GM12878 (cell line): ENCODE results near the gene RASGRF1. TPM values are rescaled to one million over a fixed set of nuclear protein-coding genes. Genes with fewer than 3 reads are reported as not detected.

ENCODE experiments used
- ATAC-seq: fragments of 200-7000 bp; cut with Tn5 transposase; 3 replicates; pipeline ENCODE4 v1.9.1; 2020; ENCODE audit warnings: mild to moderate bottlenecking, moderate library complexity
- BruUV-seq: library from RNA; stranded (reverse); fragments of 400-500 nt; replicated peaks from 2 replicates; lab custom pipeline; 2021; lab: Mats Ljungman, UMichigan
- CTCF ChIA-PET: fragments of 300-600 bp; sonication (Branson Sonifier 250); formaldehyde crosslinking; extraction: SDS; loops from one replicate; lab custom pipeline; 2021; ENCODE audit warnings: inconsistent platforms; lab: Yijun Ruan, JAX
- POLR2A ChIA-PET: fragments of 350-600 bp; formaldehyde crosslinking; extraction: SDS; loops from one replicate; lab custom pipeline; 2021; ENCODE audit warnings: inconsistent platforms; lab: Charles Lee
- RAD21 ChIA-PET: fragments of 300-600 bp; sonication (Branson Sonifier 250); formaldehyde crosslinking; loops from one replicate; lab custom pipeline; 2023; ENCODE audit warnings: antibody characterized with exemption; ENCODE audit not compliant: unreplicated experiment; lab: Charles Lee
- SMC1A ChIA-PET: fragments of 300-600 bp; sonication (Branson Sonifier 250); formaldehyde crosslinking; loops from one replicate; lab custom pipeline; 2023; ENCODE audit not compliant: unreplicated experiment, uncharacterized antibody; lab: Charles Lee
- DNase-seq: peaks from one replicate; pipeline ENCODE4 v3.0.0-alpha.2; 2011; ENCODE audit warnings: low read depth, low spot score
- FAIRE-seq: peaks from 3 replicates; lab custom pipeline; 2011; peaks lifted over from hg19 to GRCh38; lab: Jason Lieb, UNC
- H2AFZ ChIP-seq: 2 replicates; pipeline ENCODE4 v1.6.0; 2011; ENCODE audit warnings: low read depth, low read length, control low read depth; ENCODE audit not compliant: control insufficient read depth
- H3K27ac ChIP-seq: 2 replicates; pipeline ENCODE4 v1.5.1; 2011; ENCODE audit warnings: control low read depth; ENCODE audit not compliant: control insufficient read depth, insufficient read depth
- H3K27me3 ChIP-seq, 2 experiments: replicated peaks in 1 of 2; 2 replicates each; pipeline versions ENCODE4 v1.6.0 to v1.6.1; 2011; ENCODE audit warnings: low read length in 1 of 2; ENCODE audit not compliant: control insufficient read depth in 2 of 2, insufficient read depth in 2 of 2
- H3K36me3 ChIP-seq, 2 experiments: 2 replicates each; pipeline ENCODE4 v1.5.1; 2011; ENCODE audit warnings: low read length in 1 of 2; ENCODE audit not compliant: control insufficient read depth in 2 of 2, insufficient read depth in 2 of 2
- H3K4me1 ChIP-seq: 2 replicates; pipeline ENCODE4 v1.6.1; 2011; ENCODE audit warnings: mild to moderate bottlenecking, low read length, moderate library complexity, mixed read lengths; ENCODE audit not compliant: control insufficient read depth, insufficient read depth
- H3K4me2 ChIP-seq: 2 replicates; pipeline ENCODE4 v1.6.0; 2011; ENCODE audit warnings: control low read depth; ENCODE audit not compliant: control insufficient read depth, insufficient read depth
- H3K4me3 ChIP-seq: fragments of 200-600 bp; sonication (generic); 2 replicates; pipeline ENCODE4 v1.5.1; 2016
- H3K79me2 ChIP-seq: 2 replicates; pipeline ENCODE4 v1.6.0; 2011; ENCODE audit warnings: low read length; ENCODE audit not compliant: control insufficient read depth, insufficient read depth
- H3K9ac ChIP-seq: 2 replicates; pipeline ENCODE4 v1.8.0; 2011; ENCODE audit warnings: low read length, control low read depth, mixed read lengths; ENCODE audit not compliant: control insufficient read depth, insufficient read depth
- H3K9me3 ChIP-seq: replicated peaks from 3 replicates; pipeline ENCODE4 v1.5.1; 2011; ENCODE audit warnings: mild to moderate bottlenecking, low read length; ENCODE audit not compliant: control insufficient read depth, insufficient read depth
- H4K20me1 ChIP-seq: 2 replicates; pipeline ENCODE4 v1.6.0; 2011; ENCODE audit not compliant: control insufficient read depth, insufficient read depth
- CEBPB ChIP-seq, 2 experiments: fragments of 150-350 bp in 1 of 2; IDR thresholded peaks; 2 replicates each; pipeline ENCODE4 v1.6.1; 2012 to 2014; ENCODE audit warnings: low read depth in 2 of 2, low read length in 2 of 2, borderline replicate concordance in 1 of 2, inconsistent platforms in 1 of 2
- CHD4 ChIP-seq: fragments of 200-600 bp; sonication (generic); IDR thresholded peaks from 2 replicates; pipeline ENCODE4 v1.6.1; 2016; ENCODE audit warnings: mild to moderate bottlenecking
- EZH2 ChIP-seq: IDR thresholded peaks from 2 replicates; pipeline ENCODE4 v1.6.1; 2012; ENCODE audit warnings: low read depth, mild to moderate bottlenecking, control low read depth, inconsistent platforms, low read length, borderline replicate concordance; ENCODE audit not compliant: control insufficient read depth
- SIN3A ChIP-seq: IDR thresholded peaks from 2 replicates; pipeline ENCODE4 v1.6.1; 2012; ENCODE audit warnings: low read depth, low read length, improper control_type of control experiment
- SRF ChIP-seq, 2 experiments: IDR thresholded peaks; 2 replicates each; pipeline ENCODE4 v1.6.1; 2011; ENCODE audit warnings: low read depth in 2 of 2, low read length in 2 of 2, mild to moderate bottlenecking in 1 of 2, moderate library complexity in 1 of 2
- TARDBP ChIP-seq: IDR thresholded peaks from 2 replicates; pipeline ENCODE4 v1.6.1; 2016; ENCODE audit warnings: borderline replicate concordance
- WGBS: methylation state at CpG from one replicate; pipeline ENCODE4 v1.1.6; 2016; ENCODE audit warnings: low lambda C conversion rate; ENCODE audit not compliant: insufficient replicate concordance, insufficient coverage; ENCODE audit errors: missing lambda C conversion rate; 5-methylcytosine and 5-hydroxymethylcytosine counted together
- in situ Hi-C: fragments of 300-500 bp; cut with MboI; formaldehyde crosslinking; loops from 9 replicates; pipeline ENCODE4 v1.14.3; 2018; ENCODE audit warnings: mixed read lengths
- intact Hi-C: fragments of 100-400 bp; cut with micrococcal nuclease; formaldehyde crosslinking; loops from one replicate; pipeline ENCODE4 v1.14.2; 2022; ENCODE audit not compliant: unreplicated experiment
- polyA plus RNA-seq, 11 experiments: library from polyadenylated mRNA; depleted of rRNA in 4 of 11; unstranded in 6 of 11; stranded (reverse) in 5 of 11; fragments of >200 nt; fragmentation: Nextera tagmentation in 4 of 11; fragmentation: Illumina TruSeq in 1 of 11; extraction: Ambion mirVana in 4 of 11; extraction: Trizol in 1 of 11; gene quantifications; 1 replicate in 1 of 11; 2 replicates in 10 of 11; pipeline versions ENCODE4 v1.2.1 to v1.2.3, GENCODE V29; 2011 to 2016; ENCODE audit warnings: inconsistent platforms in 2 of 11, missing spikeins in 2 of 11, low read depth in 1 of 11
- total RNA-seq, 4 experiments: library from RNA; depleted of rRNA in 3 of 4; stranded (reverse); fragments of >200 nt in 3 of 4; fragmentation: Illumina TruSeq in 1 of 4; extraction: Trizol in 1 of 4; gene quantifications; 2 replicates each; pipeline versions ENCODE4 v1.2.1 to v1.2.3, GENCODE V29; 2013 to 2021
- TF ChIP-seq, protein P1 (sequence below): fragments of 450-650 bp; IDR thresholded peaks from 2 replicates; pipeline ENCODE4 v1.6.1; 2017; ENCODE audit warnings: borderline replicate concordance

RASGRF1 gene
- total and polyA plus RNA-seq, 10 of the 15 experiments (the other 5 are each of a cell fraction or from before 2014, with no cell fraction given): 0.20 to 1.9 (median 0.86) TPM

- CTCF ChIA-PET: no interaction called here
- FAIRE-seq (no peak), DNase-seq (no peak)
- H4K20me1 ChIP-seq: no peaks in the 10 kb centered on the region
- no peaks in the 10 kb centered on the region for H3K9me3 ChIP-seq
- TF ChIP-seq CEBPB (IDR thresholded peaks at IDR 0.05; ENCODE audit: borderline replicate concordance in 1 of 2, low read depth in 2 of 2, low read length in 2 of 2): no peak
- TF ChIP-seq SRF (IDR thresholded peaks at IDR 0.05; ENCODE audit: low read depth in 2 of 2, low read length in 2 of 2): no peak
- TF ChIP-seq, all 136 proteins: peak for 0
- Histone ChIP-seq H3K9ac (no peak overlapping the region), H3K27ac (no peak overlapping the region), H2AFZ (no peak overlapping the region), H3K79me2 (no peaks in the 10 kb centered on the region), H3K4me3 (no peak overlapping the region), H3K4me2 (no peak overlapping the region), H3K4me1 (no peaks in the 10 kb centered on the region; the same call in 1 of the 2 replicates), H3K36me3 (peaks cover 12 to 24% of the 10 kb centered on the region in 2 experiments), H3K27me3 (no peaks in the 10 kb centered on the region)
- SMC1A ChIA-PET: no interaction called here
- POLR2A ChIA-PET: interaction anchor here (0.7 kb wide), 1 partner anchor 20 kb away, joined by 11 read pairs; no protein-coding TSS in a partner anchor
- ATAC-seq: no peak
- WGBS: 100% methylated on average over 1 of the region's 4 CpGs
- intact Hi-C loops (no loop called here), in situ Hi-C loops (no loop called here)
- RAD21 ChIA-PET: interaction anchor here (0.7 kb wide), 1 partner anchor 459 kb away, joined by 4 read pairs; no protein-coding TSS in a partner anchor
- no TSS peak for BruUV-seq
Observed at GRCh38 chr15:78917888-78918287, 172.7 kb downstream of the RASGRF1 start.

DNA sequence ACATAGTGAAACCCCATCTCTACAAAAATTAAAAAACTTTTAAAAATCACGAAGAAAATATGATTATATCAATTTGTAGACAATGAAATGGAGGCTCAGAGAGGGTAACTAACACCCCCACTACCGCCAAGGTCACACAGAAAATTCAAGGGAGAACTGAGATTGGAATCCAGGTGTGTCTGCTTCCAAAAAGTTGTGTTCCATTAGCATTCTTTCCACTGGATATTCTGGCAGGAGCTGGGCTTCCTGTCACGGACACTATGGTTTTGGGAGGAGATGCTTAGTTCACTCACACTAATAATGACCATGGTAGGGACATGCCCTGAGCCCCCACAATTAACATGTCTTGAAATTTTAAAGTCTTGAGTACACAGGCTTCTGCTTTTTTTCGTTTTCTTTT is 174.5 kb downstream of the RASGRF1 start:
- 85% methylated on average over 4 of the region's 4 CpGs for WGBS
- Histone ChIP-seq H3K79me2 (no peaks in the 10 kb centered on the region), H3K4me1 (no peaks in the 10 kb centered on the region), H3K9me3 (no peaks in the 10 kb centered on the region), H3K4me3 (no peak overlapping the region), H4K20me1 (no peaks in the 10 kb centered on the region), H3K27me3 (no peaks in the 10 kb centered on the region), H2AFZ (no peak overlapping the region), H3K4me2 (no peak overlapping the region), H3K36me3 (peaks cover 0 to 9% of the 10 kb centered on the region in 2 experiments; a peak in 2 of 4 replicates), H3K9ac (no peak overlapping the region), H3K27ac (no peak overlapping the region)
- in situ Hi-C loops (no loop called here), intact Hi-C loops (no loop called here)
- BruUV-seq: no TSS peak
- TF ChIP-seq, protein P1, sequence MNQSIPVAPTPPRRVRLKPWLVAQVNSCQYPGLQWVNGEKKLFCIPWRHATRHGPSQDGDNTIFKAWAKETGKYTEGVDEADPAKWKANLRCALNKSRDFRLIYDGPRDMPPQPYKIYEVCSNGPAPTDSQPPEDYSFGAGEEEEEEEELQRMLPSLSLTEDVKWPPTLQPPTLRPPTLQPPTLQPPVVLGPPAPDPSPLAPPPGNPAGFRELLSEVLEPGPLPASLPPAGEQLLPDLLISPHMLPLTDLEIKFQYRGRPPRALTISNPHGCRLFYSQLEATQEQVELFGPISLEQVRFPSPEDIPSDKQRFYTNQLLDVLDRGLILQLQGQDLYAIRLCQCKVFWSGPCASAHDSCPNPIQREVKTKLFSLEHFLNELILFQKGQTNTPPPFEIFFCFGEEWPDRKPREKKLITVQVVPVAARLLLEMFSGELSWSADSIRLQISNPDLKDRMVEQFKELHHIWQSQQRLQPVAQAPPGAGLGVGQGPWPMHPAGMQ: no peak
- TF ChIP-seq EZH2 (no peak), TARDBP (no peak), SIN3A (no peak), CHD4 (no peak)
- FAIRE-seq (no peak), DNase-seq (no peak), ATAC-seq (no peak)
- ChIA-PET RAD21 (interaction anchor here (1.8 kb wide), 1 partner anchor 63 kb away, joined by 9 read pairs; no protein-coding TSS in a partner anchor), CTCF (interaction anchor here (1.3 to 4.4 kb wide), 5 partner anchors 19 to 269 kb away, joined by 4 to 30 read pairs (median 6); no protein-coding TSS in a partner anchor), SMC1A (interaction anchor here (0.6 to 10.3 kb wide), 5 partner anchors 19 to 267 kb away, joined by 3 to 91 read pairs (median 4); no protein-coding TSS in a partner anchor), POLR2A (no interaction called here)
